ENCODE measurements around the gene PITPNC1. TPM values are rescaled to one million over a fixed set of nuclear protein-coding genes. Genes with fewer than 3 reads are reported as not detected.
A peak's percentile ranks its signal among the peaks of the same experiment; 100 is the strongest.
"Not testable (repeated sequence)": the region's sequence is repeated elsewhere in the genome, so short reads cannot be mapped to it uniquely, and the experiment has no call there.

PITPNC1 gene
- total RNA-seq, 1 donor from 2014 or later = 18.4 TPM

DNA sequence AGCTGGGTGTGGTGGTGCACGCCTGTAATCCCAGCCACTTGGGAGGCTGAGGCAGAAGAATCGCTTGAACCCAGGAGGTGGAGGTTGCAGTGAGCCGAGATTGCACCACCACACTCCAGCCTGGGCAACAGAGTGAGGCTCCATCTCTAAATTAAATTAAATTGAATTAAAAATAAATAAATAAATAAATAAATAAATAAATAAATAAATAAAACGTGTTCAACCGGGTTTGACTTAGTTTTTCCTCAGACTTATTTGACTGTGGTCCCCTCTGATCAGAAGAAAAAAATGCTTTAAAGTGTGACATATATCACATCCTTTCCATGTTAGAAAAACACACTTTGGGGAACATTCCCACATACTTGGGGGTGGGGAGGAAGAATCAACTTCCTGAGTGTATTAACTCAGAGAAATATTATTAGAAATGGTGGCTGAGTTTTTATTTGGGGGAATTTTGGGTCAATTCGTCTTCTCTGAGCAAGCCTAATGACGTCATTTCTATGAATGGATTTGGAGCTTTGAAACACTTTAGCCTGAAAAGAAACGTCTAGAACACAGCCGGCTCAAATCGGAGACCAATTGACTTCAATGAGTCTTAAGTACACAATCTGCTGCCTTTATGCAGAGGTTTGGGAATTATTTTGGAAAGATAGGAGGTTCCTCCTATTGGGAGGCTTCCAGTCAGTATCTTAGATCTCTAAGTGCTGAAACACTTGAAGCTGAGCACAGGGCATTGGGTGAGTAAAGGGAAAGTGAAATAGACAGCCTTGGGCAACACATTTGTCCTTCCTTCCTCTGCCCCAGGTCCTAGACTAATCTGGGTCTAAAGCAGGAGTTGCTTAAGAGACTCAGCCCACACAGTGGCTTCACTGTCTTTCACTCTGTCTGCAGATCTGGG lies 132.6 kb downstream of the PITPNC1 start:
- TF ChIP-seq CTCF (conservative IDR thresholded peaks at IDR 0.05; ENCODE audit: low read depth, low read length) = no peak
- H3K4me3 ChIP-seq (ENCODE audit: low read depth, low read length) = no peak overlapping the region
- no peak for DNase-seq (ENCODE audit: low read depth)

DNA sequence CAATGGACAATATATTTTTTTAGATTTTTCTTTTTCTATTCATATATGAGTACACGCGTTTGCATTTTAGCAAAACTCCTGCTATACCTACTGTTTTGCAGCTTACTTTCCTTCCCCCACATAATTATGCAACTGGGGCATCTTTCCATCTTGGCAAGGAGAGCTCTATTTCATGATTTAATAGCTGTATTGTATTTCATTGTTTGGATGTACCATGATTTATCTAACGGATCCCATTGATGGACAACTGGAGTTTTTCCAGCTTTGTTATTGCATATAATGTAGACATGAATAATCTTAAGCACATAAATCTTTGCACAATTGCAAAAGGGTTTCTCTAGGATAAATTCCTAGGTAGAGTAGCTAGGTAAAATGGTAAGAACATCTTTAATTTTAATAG lies 133.9 kb downstream of the PITPNC1 start:
- no peak overlapping the region for H3K4me3 ChIP-seq (ENCODE audit: low read depth, low read length)
- TF ChIP-seq CTCF (conservative IDR thresholded peaks at IDR 0.05; ENCODE audit: low read depth, low read length) = no peak
- no peak for DNase-seq (ENCODE audit: low read depth)

GRCh38 chr17:67511804-67512203 lies 134.7 kb downstream of the PITPNC1 start:
- no peak for TF ChIP-seq CTCF (conservative IDR thresholded peaks at IDR 0.05; ENCODE audit: low read depth, low read length)
- DNase-seq (ENCODE audit: low read depth) = no peak

GRCh38 chr17:67514998-67515397 lies 137.9 kb downstream of the PITPNC1 start:
- DNase-seq (ENCODE audit: low read depth) = no peak
- no peak for TF ChIP-seq CTCF (conservative IDR thresholded peaks at IDR 0.05; ENCODE audit: low read depth, low read length)
- no peak overlapping the region for H3K4me3 ChIP-seq (ENCODE audit: low read depth, low read length)

More at GRCh38 chr17:67511804-67512203, 134.7 kb downstream of the PITPNC1 start:
- no peak overlapping the region for H3K4me3 ChIP-seq (ENCODE audit: low read depth, low read length)

GRCh38 chr17:67515490-67516083 lies 138.5 kb downstream of the PITPNC1 start:
- no peak for TF ChIP-seq CTCF (conservative IDR thresholded peaks at IDR 0.05; ENCODE audit: low read depth, low read length)
- no peak for DNase-seq (ENCODE audit: low read depth)

GRCh38 chr17:67516571-67516970 lies 139.5 kb downstream of the PITPNC1 start:
- not testable (repeated sequence) for DNase-seq (ENCODE audit: low read depth); H3K4me3 ChIP-seq (ENCODE audit: low read depth, low read length)

More at GRCh38 chr17:67515490-67516083, 138.5 kb downstream of the PITPNC1 start:
- no peak overlapping the region for H3K4me3 ChIP-seq (ENCODE audit: low read depth, low read length)

DNA sequence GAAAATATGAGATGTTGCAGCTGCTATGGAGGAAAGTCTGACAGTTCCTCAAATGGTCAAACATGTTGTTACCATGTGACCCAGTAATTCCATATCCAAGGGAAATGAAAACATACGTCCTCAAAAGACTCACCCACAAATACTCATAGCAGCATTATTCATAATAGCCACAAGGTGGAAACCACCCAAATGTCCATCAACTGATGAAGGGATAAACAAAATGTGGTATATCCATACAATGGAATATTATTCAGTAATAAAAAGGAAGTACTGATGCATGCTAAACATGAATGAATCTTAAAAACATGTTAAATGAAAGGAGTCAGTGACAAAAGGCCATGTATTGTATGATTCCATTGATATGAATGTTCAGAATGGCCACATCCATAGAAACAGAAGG lies 140.2 kb downstream of the PITPNC1 start:
- DNase-seq (ENCODE audit: low read depth) = no peak
- H3K4me3 ChIP-seq (ENCODE audit: low read depth, low read length) = no peak overlapping the region
- TF ChIP-seq CTCF (conservative IDR thresholded peaks at IDR 0.05; ENCODE audit: low read depth, low read length) = peak; percentile 4
